SK-N-SH (cell line): ENCODE data around the gene CXCR5. TPM values are rescaled to one million over a fixed set of nuclear protein-coding genes. Genes with fewer than 3 reads are reported as not detected.

Experiments used
- CTCF ChIA-PET: fragments of 300-600, 350-600 bp; formaldehyde crosslinking; extraction: SDS; loops from one replicate; lab custom pipeline; 2021; lab: Yijun Ruan, JAX
- POLR2A ChIA-PET: fragments of 350-600 bp; sonication (Branson Sonifier 250); formaldehyde crosslinking; extraction: SDS; loops from one replicate; lab custom pipeline; 2020; ENCODE audit warnings: antibody characterized with exemption, inconsistent platforms; lab: Yijun Ruan, JAX
- DNase-seq: peaks from one replicate; pipeline ENCODE4 v3.0.0; 2012
- H2AFZ ChIP-seq: fragments of 200-600 bp; sonication (generic); 2 replicates; pipeline ENCODE4 v1.8.1; 2016; ENCODE audit warnings: antibody characterized with exemption, mild to moderate bottlenecking, low read depth
- H3F3A ChIP-seq: fragments of 200-600 bp; sonication (generic); replicated peaks from 2 replicates; pipeline ENCODE3; 2016; ENCODE audit warnings: antibody characterized with exemption, mild to moderate bottlenecking; ENCODE audit not compliant: insufficient read depth
- H3K27ac ChIP-seq, 2 experiments: fragments of 200-500 bp in 1 of 2; fragments of 200-600 bp in 1 of 2; sonication (Bioruptor generic) in 1 of 2; sonication (generic), shearing (Covaris generic) in 1 of 2; 2 replicates each; pipeline versions ENCODE4 v1.5.1 to v1.6.1; 2014 to 2016; ENCODE audit warnings: low read depth in 2 of 2, inconsistent platforms in 1 of 2, low read length in 1 of 2, mild to moderate bottlenecking in 1 of 2, mixed read lengths in 1 of 2
- H3K27me3 ChIP-seq: fragments of 200-600 bp; sonication (generic), shearing (Covaris generic); 2 replicates; pipeline ENCODE4 v1.6.1; 2016; ENCODE audit warnings: mixed run types; ENCODE audit not compliant: insufficient read depth
- H3K36me3 ChIP-seq, 2 experiments: fragments of 200-500 bp in 1 of 2; fragments of 200-600 bp in 1 of 2; sonication (Bioruptor generic) in 1 of 2; sonication (generic) in 1 of 2; replicated peaks in 1 of 2; 2 replicates each; pipeline versions ENCODE3 to v1.5.1; 2014 to 2016; ENCODE audit warnings: low read length in 1 of 2, mild to moderate bottlenecking in 1 of 2; ENCODE audit not compliant: insufficient read depth in 2 of 2, control insufficient read depth in 1 of 2
- H3K4me1 ChIP-seq, 2 experiments: fragments of 200-500 bp in 1 of 2; fragments of 200-600 bp in 1 of 2; sonication (Bioruptor generic) in 1 of 2; sonication (generic), shearing (Covaris generic) in 1 of 2; 2 replicates each; pipeline versions ENCODE4 v1.5.1 to v1.6.1; 2014 to 2016; ENCODE audit warnings: low read depth in 1 of 2, low read length in 1 of 2, mixed run types in 1 of 2; ENCODE audit not compliant: insufficient read depth in 2 of 2, control insufficient read depth in 1 of 2
- H3K4me2 ChIP-seq: fragments of 200-600 bp; sonication (generic), shearing (Covaris generic); 2 replicates; pipeline ENCODE4 v1.6.1; 2017; ENCODE audit warnings: mixed run types
- H3K4me3 ChIP-seq, 2 experiments: fragments of 200-500 bp in 1 of 2; fragments of 200-600 bp in 1 of 2; sonication (Bioruptor generic) in 1 of 2; sonication (generic), shearing (Covaris generic) in 1 of 2; 2 replicates each; pipeline versions ENCODE4 v1.5.1 to v1.8.1; 2014 to 2016; ENCODE audit warnings: low read depth in 2 of 2, inconsistent platforms in 1 of 2, low read length in 1 of 2, mild to moderate bottlenecking in 1 of 2, mixed read lengths in 1 of 2, moderate library complexity in 1 of 2
- H3K79me2 ChIP-seq: fragments of 200-600 bp; sonication (generic); 2 replicates; pipeline ENCODE4 v1.8.1; 2017; ENCODE audit warnings: mild to moderate bottlenecking; ENCODE audit not compliant: insufficient read depth
- H3K9ac ChIP-seq: fragments of 200-600 bp; sonication (generic); 2 replicates; pipeline ENCODE4 v1.6.1; 2017; ENCODE audit warnings: mixed run types
- H3K9me2 ChIP-seq: fragments of 200-600 bp; sonication (generic); 2 replicates; pipeline ENCODE4 v1.6.1; 2017; ENCODE audit warnings: mixed run types
- H3K9me3 ChIP-seq: fragments of 200-600 bp; sonication (generic); 2 replicates; pipeline ENCODE4 v1.6.1; 2017; ENCODE audit warnings: mixed run types, mild to moderate bottlenecking, moderate library complexity
- H4K20me1 ChIP-seq: fragments of 200-600 bp; sonication (generic); 2 replicates; pipeline ENCODE4 v1.6.1; 2017; ENCODE audit warnings: mild to moderate bottlenecking, mixed run types; ENCODE audit not compliant: insufficient read depth
- CHD2 ChIP-seq: fragments of 150-350 bp; IDR thresholded peaks from 2 replicates; pipeline ENCODE4 v1.6.1; 2018; ENCODE audit warnings: low read length; ENCODE audit not compliant: partially characterized antibody
- ELF1 ChIP-seq: IDR thresholded peaks from 2 replicates; pipeline ENCODE4 v1.4.0; 2012
- EZH2phosphoT487 ChIP-seq: fragments of 200-600 bp; sonication (generic); IDR thresholded peaks from 2 replicates; pipeline ENCODE4 v1.6.1; 2017; ENCODE audit warnings: low read depth, mixed run types, mild to moderate bottlenecking, antibody characterized with exemption, moderate library complexity, borderline replicate concordance
- FOSL2 ChIP-seq: IDR thresholded peaks from 2 replicates; pipeline ENCODE4 v1.4.0; 2012; ENCODE audit warnings: low read depth, mild to moderate bottlenecking, moderate library complexity, borderline replicate concordance
- GABPA ChIP-seq: IDR thresholded peaks from 2 replicates; pipeline ENCODE4 v1.4.0; 2012; ENCODE audit warnings: low read depth, mild to moderate bottlenecking
- MEF2A ChIP-seq: IDR thresholded peaks from 2 replicates; pipeline ENCODE4 v1.4.0; 2012; ENCODE audit warnings: low read depth, borderline replicate concordance
- NRF1 ChIP-seq: IDR thresholded peaks from 2 replicates; pipeline ENCODE4 v1.6.1; 2012; ENCODE audit warnings: low read depth, mild to moderate bottlenecking, low read length
- RXRA ChIP-seq: IDR thresholded peaks from 2 replicates; pipeline ENCODE4 v1.4.0; 2012; ENCODE audit warnings: low read depth, mild to moderate bottlenecking, borderline replicate concordance
- TAF1 ChIP-seq: IDR thresholded peaks from 2 replicates; pipeline ENCODE4 v1.6.1; 2012; ENCODE audit warnings: low read depth, mild to moderate bottlenecking, low read length, moderate library complexity, borderline replicate concordance
- TEAD4 ChIP-seq: IDR thresholded peaks from 2 replicates; pipeline ENCODE4 v1.4.0; 2012; ENCODE audit warnings: mild to moderate bottlenecking, borderline replicate concordance; ENCODE audit not compliant: insufficient read depth
- YY1 ChIP-seq: IDR thresholded peaks from 2 replicates; pipeline ENCODE4 v1.4.0; 2012; ENCODE audit warnings: low read depth, mild to moderate bottlenecking
- WGBS: methylation state at CpG from one replicate; pipeline ENCODE4 v1.1.6; 2017; ENCODE audit warnings: low lambda C conversion rate; 5-methylcytosine and 5-hydroxymethylcytosine counted together
- polyA plus RNA-seq, 3 experiments: library from polyadenylated mRNA; depleted of rRNA; stranded (reverse); fragments of >200 nt; gene quantifications; 2 replicates each; pipeline ENCODE4 v1.2.3, GENCODE V29; 2012
- TF ChIP-seq, protein P1 (sequence below): IDR thresholded peaks from 2 replicates; pipeline ENCODE4 v1.4.0; 2012; ENCODE audit warnings: low read depth, borderline replicate concordance
- TF ChIP-seq, protein P2 (sequence below): fragments of 150-350 bp; IDR thresholded peaks from 2 replicates; pipeline ENCODE4 v1.6.1; 2017; ENCODE audit warnings: antibody characterized with exemption, low read length, low read depth, borderline replicate concordance
- TF ChIP-seq, protein P3 (sequence below): fragments of 200-600 bp; sonication (generic); IDR thresholded peaks from 2 replicates; pipeline ENCODE4 v1.6.1; 2017; ENCODE audit warnings: antibody characterized with exemption, mild to moderate bottlenecking, moderate library complexity
- TF ChIP-seq, protein P4 (sequence below): IDR thresholded peaks from 2 replicates; pipeline ENCODE4; 2012

The CXCR5 gene
- polyA plus RNA-seq, 1 of the 3 experiments (the other 2 are of a cell fraction): 0.02 TPM

DNA sequence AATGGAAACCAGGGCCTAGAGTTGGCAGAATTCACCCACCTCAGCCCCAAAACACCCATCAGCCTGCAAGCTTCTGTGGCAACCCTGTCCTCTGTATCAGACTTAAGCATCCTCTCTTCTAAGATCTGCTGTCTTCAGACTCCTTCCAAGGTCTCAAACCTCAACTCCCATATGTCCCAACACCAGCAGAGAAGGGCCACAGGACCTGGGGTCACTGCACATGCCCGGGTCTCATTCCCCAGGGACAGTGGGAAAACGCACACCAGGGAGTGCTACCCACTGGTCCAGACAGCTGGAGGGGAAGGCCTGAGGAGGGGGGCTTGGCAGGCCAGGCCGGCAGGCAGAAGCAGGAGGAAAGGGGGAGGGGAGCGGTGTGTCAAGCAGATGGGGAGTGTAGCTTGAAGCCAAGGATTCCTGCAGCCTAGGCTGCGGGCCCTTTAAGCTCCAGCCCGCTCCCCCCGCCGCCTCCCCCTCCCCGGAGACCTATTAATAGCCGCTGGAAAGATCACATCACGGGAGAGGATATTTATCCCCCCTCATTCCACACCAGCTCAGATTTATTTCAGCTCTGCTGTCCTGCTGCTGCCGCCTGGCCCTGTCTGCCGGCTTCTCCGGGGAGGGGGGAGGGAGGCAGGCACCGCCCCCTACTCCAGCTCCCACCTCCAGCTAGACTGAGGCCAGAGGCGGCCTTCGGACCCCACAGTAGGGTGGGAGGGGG, 25.4 kb downstream of the CXCR5 start (continued):
- TF ChIP-seq, protein P1, sequence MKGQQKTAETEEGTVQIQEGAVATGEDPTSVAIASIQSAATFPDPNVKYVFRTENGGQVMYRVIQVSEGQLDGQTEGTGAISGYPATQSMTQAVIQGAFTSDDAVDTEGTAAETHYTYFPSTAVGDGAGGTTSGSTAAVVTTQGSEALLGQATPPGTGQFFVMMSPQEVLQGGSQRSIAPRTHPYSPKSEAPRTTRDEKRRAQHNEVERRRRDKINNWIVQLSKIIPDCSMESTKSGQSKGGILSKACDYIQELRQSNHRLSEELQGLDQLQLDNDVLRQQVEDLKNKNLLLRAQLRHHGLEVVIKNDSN: no peak
- TF ChIP-seq EZH2phosphoT487 (no peak), MEF2A (peak; percentile 99), NRF1 (no peak), CHD2 (peak; percentile 38), TEAD4 (peak; percentile 81), TAF1 (peak; percentile 73)
- TF ChIP-seq, protein P2, sequence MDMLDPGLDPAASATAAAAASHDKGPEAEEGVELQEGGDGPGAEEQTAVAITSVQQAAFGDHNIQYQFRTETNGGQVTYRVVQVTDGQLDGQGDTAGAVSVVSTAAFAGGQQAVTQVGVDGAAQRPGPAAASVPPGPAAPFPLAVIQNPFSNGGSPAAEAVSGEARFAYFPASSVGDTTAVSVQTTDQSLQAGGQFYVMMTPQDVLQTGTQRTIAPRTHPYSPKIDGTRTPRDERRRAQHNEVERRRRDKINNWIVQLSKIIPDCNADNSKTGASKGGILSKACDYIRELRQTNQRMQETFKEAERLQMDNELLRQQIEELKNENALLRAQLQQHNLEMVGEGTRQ: no peak
- TF ChIP-seq, protein P3, sequence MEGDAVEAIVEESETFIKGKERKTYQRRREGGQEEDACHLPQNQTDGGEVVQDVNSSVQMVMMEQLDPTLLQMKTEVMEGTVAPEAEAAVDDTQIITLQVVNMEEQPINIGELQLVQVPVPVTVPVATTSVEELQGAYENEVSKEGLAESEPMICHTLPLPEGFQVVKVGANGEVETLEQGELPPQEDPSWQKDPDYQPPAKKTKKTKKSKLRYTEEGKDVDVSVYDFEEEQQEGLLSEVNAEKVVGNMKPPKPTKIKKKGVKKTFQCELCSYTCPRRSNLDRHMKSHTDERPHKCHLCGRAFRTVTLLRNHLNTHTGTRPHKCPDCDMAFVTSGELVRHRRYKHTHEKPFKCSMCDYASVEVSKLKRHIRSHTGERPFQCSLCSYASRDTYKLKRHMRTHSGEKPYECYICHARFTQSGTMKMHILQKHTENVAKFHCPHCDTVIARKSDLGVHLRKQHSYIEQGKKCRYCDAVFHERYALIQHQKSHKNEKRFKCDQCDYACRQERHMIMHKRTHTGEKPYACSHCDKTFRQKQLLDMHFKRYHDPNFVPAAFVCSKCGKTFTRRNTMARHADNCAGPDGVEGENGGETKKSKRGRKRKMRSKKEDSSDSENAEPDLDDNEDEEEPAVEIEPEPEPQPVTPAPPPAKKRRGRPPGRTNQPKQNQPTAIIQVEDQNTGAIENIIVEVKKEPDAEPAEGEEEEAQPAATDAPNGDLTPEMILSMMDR: no peak

DNA sequence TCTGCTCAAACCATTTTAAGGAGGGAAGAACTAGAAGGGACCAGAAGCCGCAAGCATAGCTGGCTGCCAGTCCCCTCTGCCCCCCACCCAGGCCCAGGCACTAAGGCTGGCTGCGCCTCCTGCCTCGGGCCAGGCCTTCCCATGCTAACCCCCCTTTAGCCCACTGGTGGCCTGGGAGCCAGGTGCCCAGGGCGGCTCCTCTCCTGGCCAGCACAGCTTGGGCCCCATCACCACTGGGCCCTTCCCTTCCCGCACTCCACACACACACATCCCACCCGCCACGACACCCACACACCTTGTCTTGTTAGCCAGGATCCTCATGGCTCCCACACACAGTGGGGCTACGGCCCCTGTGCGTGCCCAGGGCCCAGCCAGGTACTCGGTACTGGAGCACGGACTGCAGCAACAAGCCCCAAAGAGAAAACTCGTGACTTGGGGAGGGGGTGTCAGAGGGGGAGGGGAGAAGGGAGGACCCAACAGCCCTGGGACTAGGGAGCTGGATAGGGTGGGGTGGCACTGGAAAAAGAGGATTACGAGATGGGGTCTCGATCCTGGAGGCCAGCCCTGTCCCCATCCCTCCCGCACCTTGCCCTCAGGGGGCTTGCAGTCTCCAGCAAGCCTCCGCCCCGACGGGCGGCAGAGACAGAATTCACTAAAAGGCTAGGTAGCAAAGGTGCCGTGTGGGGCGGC, 26.1 kb downstream of the CXCR5 start:
- no peaks in the 10 kb centered on the region for H3K27me3 ChIP-seq
- H3K9ac ChIP-seq: peak overlapping the region; percentile 80
- H3K36me3 ChIP-seq: peaks cover 10 to 23% of the 10 kb centered on the region in 2 experiments
- H3F3A ChIP-seq: peaks cover 51% of the 10 kb centered on the region
- H2AFZ ChIP-seq: no peak overlapping the region
- DNase-seq: no peak
- ChIA-PET POLR2A (interaction anchor here (0.9 to 3.1 kb wide), 6 partner anchors 14 to 119 kb away, joined by 3 to 37 read pairs (median 7); partner anchors contain the start of gene BCL9L), CTCF (interaction anchor here (5.4 to 9.7 kb wide), 2 partner anchors 47 to 219 kb away, joined by 38 to 112 read pairs; partner anchors contain the start of gene UPK2)
- peak overlapping the region; percentile 98 to 100 for H3K27ac ChIP-seq
- peaks cover 92% of the 10 kb centered on the region for H3K79me2 ChIP-seq
- peaks cover 68 to 71% of the 10 kb centered on the region in 2 experiments for H3K4me1 ChIP-seq
- H3K9me3 ChIP-seq: no peaks in the 10 kb centered on the region
- TF ChIP-seq, protein P1: no peak
- TF ChIP-seq FOSL2 (no peak), RXRA (no peak), YY1 (no peak), ELF1 (no peak), GABPA (no peak)
- TF ChIP-seq, protein P4, sequence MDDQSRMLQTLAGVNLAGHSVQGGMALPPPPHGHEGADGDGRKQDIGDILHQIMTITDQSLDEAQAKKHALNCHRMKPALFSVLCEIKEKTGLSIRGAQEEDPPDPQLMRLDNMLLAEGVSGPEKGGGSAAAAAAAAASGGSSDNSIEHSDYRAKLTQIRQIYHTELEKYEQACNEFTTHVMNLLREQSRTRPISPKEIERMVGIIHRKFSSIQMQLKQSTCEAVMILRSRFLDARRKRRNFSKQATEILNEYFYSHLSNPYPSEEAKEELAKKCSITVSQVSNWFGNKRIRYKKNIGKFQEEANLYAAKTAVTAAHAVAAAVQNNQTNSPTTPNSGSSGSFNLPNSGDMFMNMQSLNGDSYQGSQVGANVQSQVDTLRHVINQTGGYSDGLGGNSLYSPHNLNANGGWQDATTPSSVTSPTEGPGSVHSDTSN: no peak
- H3K4me2 ChIP-seq: peak overlapping the region; percentile 89
- H4K20me1 ChIP-seq: peaks cover 19% of the 10 kb centered on the region; the same call in 1 of the 2 replicates
- 59% methylated on average over 17 of the region's 21 CpGs for WGBS
- H3K9me2 ChIP-seq: no peaks in the 10 kb centered on the region
- H3K4me3 ChIP-seq: peak overlapping the region; percentile 37 to 48
